ENCODE results near the gene TMED9.
"Not testable (repeated sequence)": the region's sequence is repeated elsewhere in the genome, so short reads cannot be mapped to it uniquely, and the experiment has no call there.

Gene TMED9

GRCh38 chr5:177645462-177645861 lies 53.5 kb downstream of the TMED9 start:
- not testable (repeated sequence) for H3K27ac ChIP-seq

More at GRCh38 chr5:177645462-177645861, 53.5 kb downstream of the TMED9 start:
- not testable (repeated sequence) for H3K4me3 ChIP-seq

All from skin epidermis (tissue), 12 donors.